ENCODE data around the gene ABCB11. TPM values are rescaled to one million over a fixed set of nuclear protein-coding genes. Genes with fewer than 3 reads are reported as not detected.

ABCB11 gene
- total RNA-seq, 1 donor from 2014 or later, result 0.24 TPM

GRCh38 chr2:168998609-168999211 is 32.4 kb downstream of the ABCB11 start:
- no peaks in the 10 kb centered on the region for H3K27me3 Mint-ChIP-seq
- H3K4me3 Mint-ChIP-seq, result no peak overlapping the region
- H3K36me3 Mint-ChIP-seq, result no peaks in the 10 kb centered on the region
- no peak for DNase-seq (ENCODE audit: extremely low spot score, unreplicated experiment)
- no peaks in the 10 kb centered on the region for H3K9me3 Mint-ChIP-seq
- no peak overlapping the region for H3K27ac Mint-ChIP-seq
- H3K4me1 Mint-ChIP-seq (ENCODE audit: unreplicated experiment), result no peaks in the 10 kb centered on the region
- no peak for TF ChIP-seq CTCF (conservative IDR thresholded peaks at IDR 0.05)

DNA sequence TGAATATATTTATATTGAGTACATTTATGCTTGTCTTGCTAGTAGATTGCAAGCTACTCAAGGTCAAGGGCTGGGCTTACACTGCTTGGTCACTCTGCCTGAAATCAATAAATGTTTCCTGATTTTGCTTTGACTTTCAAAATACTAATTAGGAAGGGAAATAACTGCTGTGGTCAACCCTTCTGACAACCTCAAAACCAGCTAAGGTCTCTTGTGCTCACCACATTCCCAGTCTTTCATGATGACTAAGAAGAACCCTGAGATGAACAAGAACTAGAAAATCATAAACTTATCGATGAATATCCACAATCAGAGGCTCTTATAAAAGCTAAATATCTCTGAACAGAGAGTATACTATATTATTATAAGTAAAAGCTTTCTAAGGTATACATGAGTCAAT is 33.3 kb downstream of the ABCB11 start:
- H3K27ac Mint-ChIP-seq, result no peak overlapping the region
- DNase-seq (ENCODE audit: extremely low spot score, unreplicated experiment), result no peak
- H3K9me3 Mint-ChIP-seq, result no peaks in the 10 kb centered on the region

DNA sequence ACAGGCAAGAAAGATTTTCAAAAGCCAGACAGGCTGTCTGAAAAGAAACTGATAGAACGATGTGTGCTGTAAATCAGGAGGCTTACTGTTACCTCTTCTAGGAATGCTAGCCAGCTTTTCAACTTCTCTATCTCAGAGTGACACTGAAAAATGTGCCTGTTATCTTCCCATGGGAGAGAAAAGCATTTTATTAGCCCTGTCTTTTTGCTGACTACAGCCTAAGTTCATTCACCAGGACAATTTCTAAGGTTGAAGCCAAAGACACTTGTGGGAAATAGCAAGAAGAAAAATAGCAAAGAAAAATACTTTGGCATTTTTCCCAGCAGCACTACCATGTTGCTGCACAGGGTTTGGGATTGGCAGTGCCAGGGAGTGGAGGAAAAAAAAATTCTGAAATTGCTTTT is 34.0 kb downstream of the ABCB11 start:
- H3K4me1 Mint-ChIP-seq (ENCODE audit: unreplicated experiment), result no peaks in the 10 kb centered on the region

More for the DNA sequence above, 33.3 kb downstream of the ABCB11 start:
- H3K27me3 Mint-ChIP-seq, result no peaks in the 10 kb centered on the region
- no peaks in the 10 kb centered on the region for H3K36me3 Mint-ChIP-seq
- TF ChIP-seq CTCF (conservative IDR thresholded peaks at IDR 0.05), result no peak
- H3K4me1 Mint-ChIP-seq (ENCODE audit: unreplicated experiment), result no peaks in the 10 kb centered on the region
- H3K4me3 Mint-ChIP-seq, result no peak overlapping the region

GRCh38 chr2:168995744-168996143 is 35.4 kb downstream of the ABCB11 start:
- no peaks in the 10 kb centered on the region for H3K36me3 Mint-ChIP-seq
- H3K4me3 Mint-ChIP-seq, result no peak overlapping the region
- H3K27ac Mint-ChIP-seq, result no peak overlapping the region
- DNase-seq (ENCODE audit: extremely low spot score, unreplicated experiment), result no peak
- no peak for TF ChIP-seq CTCF (conservative IDR thresholded peaks at IDR 0.05)
- no peaks in the 10 kb centered on the region for H3K4me1 Mint-ChIP-seq (ENCODE audit: unreplicated experiment)
- H3K9me3 Mint-ChIP-seq, result no peaks in the 10 kb centered on the region
- H3K27me3 Mint-ChIP-seq, result no peaks in the 10 kb centered on the region

More for the DNA sequence above, 34.0 kb downstream of the ABCB11 start:
- no peaks in the 10 kb centered on the region for H3K27me3 Mint-ChIP-seq
- no peak for TF ChIP-seq CTCF (conservative IDR thresholded peaks at IDR 0.05)
- no peaks in the 10 kb centered on the region for H3K36me3 Mint-ChIP-seq
- H3K4me3 Mint-ChIP-seq, result no peak overlapping the region
- H3K9me3 Mint-ChIP-seq, result no peaks in the 10 kb centered on the region
- H3K27ac Mint-ChIP-seq, result no peak overlapping the region
- DNase-seq (ENCODE audit: extremely low spot score, unreplicated experiment), result no peak

GRCh38 chr2:168993538-168993937 is 37.6 kb downstream of the ABCB11 start:
- DNase-seq (ENCODE audit: extremely low spot score, unreplicated experiment), result no peak
- Mint-ChIP-seq H3K27me3 (no peaks in the 10 kb centered on the region), H3K27ac (no peak overlapping the region), H3K9me3 (no peaks in the 10 kb centered on the region), H3K36me3 (no peaks in the 10 kb centered on the region), H3K4me1 (ENCODE audit: unreplicated experiment) (no peaks in the 10 kb centered on the region), H3K4me3 (no peak overlapping the region)
- no peak for TF ChIP-seq CTCF (conservative IDR thresholded peaks at IDR 0.05)

Data from type B pancreatic cell (in vitro differentiated cells).